Right lobe of liver (tissue), 6 donors: Measurements from ENCODE around the gene KRT34. TPM values are rescaled to one million over a fixed set of nuclear protein-coding genes. Genes with fewer than 3 reads are reported as not detected.

ENCODE experiments used
- ATAC-seq, 4 donors: fragments of 200-7000 bp; cut with Tn5 transposase; one replicate each; pipeline ENCODE4 v1.9.1; 2020; ENCODE audit warnings: mild to moderate bottlenecking in 4 of 4, moderate library complexity in 4 of 4
- DNase-seq, 3 donors: peaks; one replicate each; pipeline ENCODE4 v3.0.0-alpha.2; 2020
- H3K27ac ChIP-seq, 3 donors: fragments of 200-600 bp; one replicate each; pipeline ENCODE4 v1.8.0; 2022
- H3K27me3 ChIP-seq, 2 donors: fragments of 200-600 bp; one replicate each; pipeline ENCODE4 v1.8.0; 2022
- H3K36me3 ChIP-seq, 4 donors: fragments of 200-600 bp; sonication (generic) in 1 of 4; one replicate each; pipeline versions ENCODE4 v1.5.1 to v1.8.0; 2017 to 2022; ENCODE audit warnings: control low read depth in 1 of 4
- H3K4me1 ChIP-seq, 4 donors: fragments of 200-600 bp; sonication (generic) in 1 of 4; one replicate each; pipeline versions ENCODE4 v1.5.1 to v1.8.0; 2017 to 2022; ENCODE audit warnings: control low read depth in 1 of 4
- H3K4me3 ChIP-seq, 3 donors: fragments of 200-600 bp; one replicate each; pipeline ENCODE4 v1.8.0; 2022
- H3K9me3 ChIP-seq, 4 donors: fragments of 200-600 bp; sonication (generic) in 1 of 4; one replicate each; pipeline versions ENCODE4 v1.5.1 to v1.8.0; 2017 to 2022; ENCODE audit warnings: control low read depth in 1 of 4
- POLR2A ChIP-seq: fragments of 450-650 bp; IDR thresholded peaks from one replicate; pipeline ENCODE4 v1.6.1; 2017; ENCODE audit warnings: antibody characterized with exemption, mild to moderate bottlenecking
- WGBS: methylation state at CpG from one replicate; pipeline ENCODE4 v1.1.6; 2018; ENCODE audit warnings: low coverage, low lambda C conversion rate; ENCODE audit not compliant: insufficient coverage; ENCODE audit errors: missing lambda C conversion rate; 5-methylcytosine and 5-hydroxymethylcytosine counted together
- intact Hi-C, 2 donors: fragments of 100-400 bp; cut with DNase I; formaldehyde crosslinking; loops; one replicate each; pipeline versions ENCODE4 v1.11.2 to v1.14.1; 2022
- total RNA-seq, 6 experiments: library from RNA; depleted of rRNA in 2 of 6; stranded (reverse); fragments of >200 nt in 2 of 6; fragmentation: NEBNext Ultra II Directional in 3 of 6; extraction: Animal tissue kit (Norgen Biotek cat#: 25700) in 3 of 6; gene quantifications; one replicate each; pipeline versions ENCODE4 v1.1.0 to v1.2.4, GENCODE V29; 2016 to 2023
- TF ChIP-seq, protein P1 (sequence below), 4 donors: fragments of 200-600 bp in 3 of 4; fragments of 450-650 bp in 1 of 4; IDR thresholded peaks; one replicate each; pipeline versions ENCODE4 v1.5.1 to v1.8.0; 2016 to 2022; ENCODE audit warnings: antibody characterized with exemption in 4 of 4, mild to moderate bottlenecking in 2 of 4
- donor health status: DM: no; HTN: yes; CAD: no.
- donor health status: DM: no; HTN: no; CAD: no.
- donor health status: DM: no; HTN: no; CAD: no.
- donor health status: DM: no; HTN: yes; CAD: no.
- donor health status: DM: no; HTN: yes; CAD: no.

KRT34 gene
- total RNA-seq, 6 experiments from 2014 or later = not detected

DNA sequence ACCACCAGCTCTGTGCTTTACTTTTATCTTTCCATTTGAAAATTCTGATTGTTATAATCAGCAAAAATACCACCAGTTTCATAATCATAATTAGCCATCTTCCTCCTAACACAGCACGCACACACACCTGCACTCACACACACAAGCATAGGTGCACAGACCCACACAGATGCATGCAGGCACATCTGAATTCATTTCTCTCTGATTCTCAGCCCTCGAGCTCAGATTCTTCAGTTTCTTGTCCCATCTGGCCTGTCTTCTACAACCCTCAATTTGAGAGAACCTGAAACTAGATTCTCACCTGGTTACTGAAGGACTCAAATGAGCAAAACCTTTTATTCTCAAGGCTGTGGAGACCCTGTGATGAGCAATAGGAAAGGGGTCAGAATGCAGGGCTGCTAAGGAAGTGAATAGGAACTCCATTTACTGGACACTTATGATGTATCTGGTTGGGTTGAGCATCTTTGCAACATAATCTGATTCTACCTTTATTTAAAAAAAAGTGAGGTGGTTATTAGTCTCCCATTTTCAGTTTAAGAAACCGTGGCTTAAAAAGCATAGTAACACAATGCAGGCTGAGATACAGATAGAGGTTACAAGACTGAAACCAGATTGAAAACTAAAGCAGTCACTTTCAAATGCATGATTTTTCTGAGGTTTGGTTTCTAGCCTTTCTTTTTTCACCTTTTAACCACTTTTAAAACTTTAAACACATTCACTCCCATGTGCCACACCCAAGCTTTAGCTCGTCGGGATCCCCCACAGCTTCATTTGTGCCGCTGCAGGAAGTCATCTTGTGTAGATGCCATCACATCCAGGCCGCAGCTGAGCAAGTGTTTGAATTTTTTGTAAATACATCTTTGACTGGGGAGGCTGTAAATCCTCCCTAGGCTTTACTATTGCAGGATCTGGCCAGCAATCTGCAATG is 40.9 kb downstream of the KRT34 start:
- intact Hi-C loops = no loop called here
- Histone ChIP-seq H3K4me3 (no peak overlapping the region), H3K4me1 (no peaks in the 10 kb centered on the region), H3K9me3 (no peaks in the 10 kb centered on the region), H3K27me3 (no peaks in the 10 kb centered on the region), H3K27ac (no peak overlapping the region), H3K36me3 (no peaks in the 10 kb centered on the region)
- no peak for ATAC-seq
- TF ChIP-seq, protein P1, sequence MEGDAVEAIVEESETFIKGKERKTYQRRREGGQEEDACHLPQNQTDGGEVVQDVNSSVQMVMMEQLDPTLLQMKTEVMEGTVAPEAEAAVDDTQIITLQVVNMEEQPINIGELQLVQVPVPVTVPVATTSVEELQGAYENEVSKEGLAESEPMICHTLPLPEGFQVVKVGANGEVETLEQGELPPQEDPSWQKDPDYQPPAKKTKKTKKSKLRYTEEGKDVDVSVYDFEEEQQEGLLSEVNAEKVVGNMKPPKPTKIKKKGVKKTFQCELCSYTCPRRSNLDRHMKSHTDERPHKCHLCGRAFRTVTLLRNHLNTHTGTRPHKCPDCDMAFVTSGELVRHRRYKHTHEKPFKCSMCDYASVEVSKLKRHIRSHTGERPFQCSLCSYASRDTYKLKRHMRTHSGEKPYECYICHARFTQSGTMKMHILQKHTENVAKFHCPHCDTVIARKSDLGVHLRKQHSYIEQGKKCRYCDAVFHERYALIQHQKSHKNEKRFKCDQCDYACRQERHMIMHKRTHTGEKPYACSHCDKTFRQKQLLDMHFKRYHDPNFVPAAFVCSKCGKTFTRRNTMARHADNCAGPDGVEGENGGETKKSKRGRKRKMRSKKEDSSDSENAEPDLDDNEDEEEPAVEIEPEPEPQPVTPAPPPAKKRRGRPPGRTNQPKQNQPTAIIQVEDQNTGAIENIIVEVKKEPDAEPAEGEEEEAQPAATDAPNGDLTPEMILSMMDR (IDR thresholded peaks at IDR 0.05) = no peak
- TF ChIP-seq POLR2A = no peak
- no peak for DNase-seq
- 43% methylated on average over 7 of the region's 7 CpGs for WGBS

DNA sequence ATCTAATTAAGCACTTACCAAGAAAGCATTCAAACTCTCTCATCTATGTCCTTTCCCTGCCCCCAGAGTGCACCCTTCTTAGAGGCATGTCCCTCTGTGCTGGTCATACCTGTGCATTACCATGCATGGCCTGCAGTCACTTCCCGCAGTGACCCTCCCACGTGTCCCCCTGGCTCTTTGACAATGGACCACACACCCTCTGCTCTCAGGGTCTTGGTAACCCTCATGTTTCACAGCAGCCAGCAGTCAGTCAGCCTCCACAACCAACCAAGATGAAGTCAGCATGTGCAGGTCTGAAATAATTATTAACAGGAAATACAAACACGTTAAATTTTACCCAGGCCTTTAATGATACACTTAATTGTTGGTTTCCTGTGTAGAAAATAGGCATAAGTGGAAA is 41.6 kb downstream of the KRT34 start:
- TF ChIP-seq POLR2A = no peak
- TF ChIP-seq, protein P1 (IDR thresholded peaks at IDR 0.05) = no peak
- Histone ChIP-seq H3K4me3 (no peak overlapping the region), H3K27me3 (no peaks in the 10 kb centered on the region), H3K4me1 (no peaks in the 10 kb centered on the region), H3K9me3 (no peaks in the 10 kb centered on the region), H3K36me3 (no peaks in the 10 kb centered on the region), H3K27ac (no peak overlapping the region)
- DNase-seq (no peak), ATAC-seq (no peak)
- WGBS = 29% methylated on average over 3 of the region's 3 CpGs
- intact Hi-C loops = no loop called here

DNA sequence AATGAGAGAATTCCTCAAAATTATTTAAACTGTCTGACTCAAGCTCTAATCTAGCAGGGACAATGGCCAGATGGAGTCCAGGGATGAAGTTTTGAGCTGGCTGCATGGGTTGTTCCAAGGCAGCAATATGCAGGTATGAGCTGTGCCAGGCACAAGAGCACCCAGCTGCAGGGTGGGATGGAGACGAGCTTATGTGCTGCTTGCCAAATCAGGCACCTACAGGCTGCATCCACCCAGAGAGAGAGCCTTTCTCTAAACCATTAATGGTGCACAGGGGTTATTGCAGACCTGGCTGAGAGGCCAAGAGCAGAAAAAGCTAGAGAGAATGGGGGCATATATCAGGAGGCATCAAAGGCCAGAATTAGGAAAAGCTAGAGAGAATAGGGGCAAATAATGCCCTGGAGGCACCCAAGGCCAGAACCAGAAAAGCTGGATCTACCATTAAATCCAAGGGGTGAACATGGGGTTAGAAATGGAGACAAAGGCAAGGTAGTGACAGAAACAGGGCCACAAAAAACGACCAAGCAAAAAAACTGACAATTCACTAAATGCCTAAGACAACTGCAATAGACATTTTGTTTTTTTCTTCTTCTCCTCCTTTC is 42.4 kb downstream of the KRT34 start:
- Histone ChIP-seq H3K27me3 (no peaks in the 10 kb centered on the region), H3K4me3 (no peak overlapping the region), H3K4me1 (no peaks in the 10 kb centered on the region), H3K9me3 (no peaks in the 10 kb centered on the region), H3K27ac (no peak overlapping the region), H3K36me3 (no peaks in the 10 kb centered on the region)
- TF ChIP-seq, protein P1 (IDR thresholded peaks at IDR 0.05) = no peak
- no peak for TF ChIP-seq POLR2A
- WGBS = 17% methylated on average over 2 of the region's 2 CpGs
- ATAC-seq (no peak), DNase-seq (no peak)
- intact Hi-C loops = no loop called here

DNA sequence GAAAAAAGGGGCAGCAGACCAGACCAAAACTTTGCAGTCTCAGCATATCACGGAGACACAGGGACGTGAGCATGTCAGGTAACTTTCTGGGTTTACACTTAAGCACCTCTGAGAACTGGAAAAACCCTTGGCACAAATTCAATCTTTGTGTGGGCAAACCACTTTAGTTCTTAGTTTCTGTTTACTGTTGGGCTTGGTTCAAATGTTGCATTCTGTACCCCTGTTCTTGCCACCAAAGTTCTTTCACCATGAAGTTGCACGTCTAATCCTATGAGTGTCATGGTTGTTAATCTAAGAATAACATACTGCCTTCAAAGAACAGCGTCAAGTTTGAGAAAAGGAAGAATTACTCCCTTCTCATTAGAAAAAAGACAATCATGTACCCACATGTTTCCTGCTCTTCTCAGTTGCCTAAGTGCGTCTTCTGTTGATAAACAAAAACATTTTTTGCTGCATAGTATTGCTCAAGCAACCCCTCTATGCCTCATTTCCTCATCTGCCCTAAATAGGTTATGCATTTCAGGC is 43.1 kb downstream of the KRT34 start:
- WGBS = 42% methylated on average over 5 of the region's 5 CpGs
- Histone ChIP-seq H3K27me3 (no peaks in the 10 kb centered on the region), H3K4me3 (no peak overlapping the region), H3K9me3 (no peaks in the 10 kb centered on the region), H3K4me1 (no peaks in the 10 kb centered on the region), H3K27ac (no peak overlapping the region), H3K36me3 (no peaks in the 10 kb centered on the region)
- TF ChIP-seq POLR2A = no peak
- TF ChIP-seq, protein P1 (IDR thresholded peaks at IDR 0.05) = no peak
- DNase-seq (no peak), ATAC-seq (no peak)
- intact Hi-C loops = no loop called here
